Measurements from ENCODE around the gene NR3C2. TPM values are rescaled to one million over a fixed set of nuclear protein-coding genes. Genes with fewer than 3 reads are reported as not detected.

NR3C2 gene
- total RNA-seq, 1 donor from 2014 or later = 16.7 TPM

DNA sequence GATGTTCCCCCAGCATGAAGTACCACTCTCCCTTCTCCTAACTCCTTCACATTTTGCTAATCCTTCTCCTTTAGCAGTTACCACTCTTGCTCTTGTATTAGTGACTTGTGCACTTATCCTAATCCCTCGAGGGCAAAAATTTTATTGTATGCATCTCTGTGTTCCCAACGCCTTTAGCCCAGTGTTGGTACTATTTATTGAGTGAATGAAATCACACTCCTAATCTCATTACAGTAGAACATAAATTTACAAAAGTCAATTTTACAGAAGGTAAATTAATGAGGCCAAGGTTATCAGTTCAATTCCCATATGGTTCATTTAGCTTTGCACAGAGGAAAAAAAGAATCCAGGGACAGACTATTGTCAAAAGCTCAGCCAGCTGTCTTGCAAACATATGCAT lies 178.4 kb downstream of the NR3C2 start:
- H3K4me1 ChIP-seq (ENCODE audit: control insufficient read depth in 3 of 3, insufficient read depth in 3 of 3, low read length in 3 of 3) = peaks cover 1 to 4% (median 3%) of the 10 kb centered on the region in 3 donors
- H3K27ac ChIP-seq (ENCODE audit: low read depth, low read length) = no peak overlapping the region
- H3K9me3 ChIP-seq (ENCODE audit: control insufficient read depth in 3 of 3, low read length in 3 of 3) = no peaks in the 10 kb centered on the region
- no peak overlapping the region for H3K9ac ChIP-seq (ENCODE audit: low read depth in 1 of 3, low read length in 3 of 3)
- H3K4me3 ChIP-seq (ENCODE audit: low read length in 3 of 3) = no peak overlapping the region
- no peaks in the 10 kb centered on the region for H3K36me3 ChIP-seq (ENCODE audit: control insufficient read depth in 3 of 3, insufficient read depth in 3 of 3, low read length in 3 of 3)
- no peaks in the 10 kb centered on the region for H3K27me3 ChIP-seq (ENCODE audit: control insufficient read depth in 3 of 3, insufficient read depth in 3 of 3, low read length in 3 of 3)

DNA sequence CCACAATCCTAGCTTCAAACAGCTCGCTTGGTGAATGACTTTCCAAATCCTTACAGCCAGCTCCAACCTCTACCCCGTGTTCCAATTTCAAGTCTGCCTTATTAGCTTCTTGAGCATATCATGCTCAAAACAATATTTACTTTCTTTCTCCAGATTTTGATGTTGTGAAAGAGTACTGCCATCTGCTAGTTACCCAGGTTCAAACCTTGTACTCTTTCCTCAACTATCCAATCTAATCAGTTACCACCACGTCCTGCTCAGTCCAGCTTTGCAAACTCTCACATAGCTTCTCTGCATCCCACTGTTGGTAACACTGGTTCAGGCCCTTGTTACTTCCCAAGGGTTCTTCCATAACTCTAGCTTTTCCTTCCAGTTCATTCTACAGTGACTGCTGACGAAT lies 179.1 kb downstream of the NR3C2 start:
- no peaks in the 10 kb centered on the region for H3K36me3 ChIP-seq (ENCODE audit: control insufficient read depth in 3 of 3, insufficient read depth in 3 of 3, low read length in 3 of 3)

DNA sequence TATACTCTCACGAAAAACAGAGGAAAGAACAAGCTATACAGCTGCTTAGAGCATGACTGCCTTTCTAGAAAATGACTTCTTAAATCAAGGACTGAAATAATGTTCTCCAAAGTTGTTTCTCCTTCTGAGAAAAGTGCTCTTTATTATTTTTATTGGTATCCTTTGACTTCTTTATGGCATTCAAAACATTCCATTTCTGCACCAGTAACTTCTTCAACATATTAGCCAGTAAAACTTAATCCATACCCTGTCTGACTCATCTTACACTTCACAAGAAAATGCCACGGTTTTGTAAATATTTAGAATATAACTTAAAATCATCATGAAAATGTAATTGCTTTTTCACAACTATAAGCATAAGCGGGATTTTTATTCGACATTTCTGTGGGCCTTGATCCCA lies 180.4 kb downstream of the NR3C2 start:
- H3K9ac ChIP-seq (ENCODE audit: low read depth in 1 of 3, low read length in 3 of 3) = no peak overlapping the region
- H3K27ac ChIP-seq (ENCODE audit: low read depth, low read length) = no peak overlapping the region
- no peaks in the 10 kb centered on the region for H3K27me3 ChIP-seq (ENCODE audit: control insufficient read depth in 3 of 3, insufficient read depth in 3 of 3, low read length in 3 of 3)
- H3K4me3 ChIP-seq (ENCODE audit: low read length in 3 of 3) = no peak overlapping the region
- no peaks in the 10 kb centered on the region for H3K9me3 ChIP-seq (ENCODE audit: control insufficient read depth in 3 of 3, low read length in 3 of 3)
- no peaks in the 10 kb centered on the region for H3K36me3 ChIP-seq (ENCODE audit: control insufficient read depth in 3 of 3, insufficient read depth in 3 of 3, low read length in 3 of 3)
- peaks cover 5 to 10% (median 7%) of the 10 kb centered on the region in 3 donors for H3K4me1 ChIP-seq (ENCODE audit: control insufficient read depth in 3 of 3, insufficient read depth in 3 of 3, low read length in 3 of 3)

More for the DNA sequence above, 179.1 kb downstream of the NR3C2 start:
- H3K9ac ChIP-seq (ENCODE audit: low read depth in 1 of 3, low read length in 3 of 3) = no peak overlapping the region
- peaks cover 5 to 7% (median 6%) of the 10 kb centered on the region in 3 donors for H3K4me1 ChIP-seq (ENCODE audit: control insufficient read depth in 3 of 3, insufficient read depth in 3 of 3, low read length in 3 of 3)
- no peak overlapping the region for H3K27ac ChIP-seq (ENCODE audit: low read depth, low read length)
- H3K27me3 ChIP-seq (ENCODE audit: control insufficient read depth in 3 of 3, insufficient read depth in 3 of 3, low read length in 3 of 3) = no peaks in the 10 kb centered on the region
- H3K9me3 ChIP-seq (ENCODE audit: control insufficient read depth in 3 of 3, low read length in 3 of 3) = no peaks in the 10 kb centered on the region
- H3K4me3 ChIP-seq (ENCODE audit: low read length in 3 of 3) = no peak overlapping the region

DNA sequence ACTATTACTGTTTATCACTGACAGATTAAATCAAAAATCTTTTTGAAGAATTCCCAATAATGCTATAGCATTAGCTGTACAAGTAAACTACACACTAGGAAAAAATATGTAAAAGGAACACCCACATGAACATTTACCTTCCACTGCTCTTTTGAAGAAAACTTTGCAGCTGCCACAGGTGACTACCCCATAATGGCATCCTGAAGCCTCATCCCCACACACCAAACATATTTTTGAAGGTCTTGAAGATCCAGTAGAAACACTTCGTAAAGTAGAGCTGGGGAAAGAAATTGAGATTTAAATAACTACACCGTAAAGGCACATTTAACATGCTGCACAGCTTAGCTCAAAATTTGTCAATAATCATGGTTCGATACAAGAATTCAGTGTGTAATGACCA lies 182.4 kb downstream of the NR3C2 start:
- Histone ChIP-seq H3K36me3 (ENCODE audit: control insufficient read depth in 3 of 3, insufficient read depth in 3 of 3, low read length in 3 of 3) (no peaks in the 10 kb centered on the region), H3K9me3 (ENCODE audit: control insufficient read depth in 3 of 3, low read length in 3 of 3) (no peaks in the 10 kb centered on the region), H3K9ac (ENCODE audit: low read depth in 1 of 3, low read length in 3 of 3) (no peak overlapping the region), H3K4me1 (ENCODE audit: control insufficient read depth in 3 of 3, insufficient read depth in 3 of 3, low read length in 3 of 3) (peaks cover 5 to 10% (median 7%) of the 10 kb centered on the region in 3 donors), H3K27ac (ENCODE audit: low read depth, low read length) (no peak overlapping the region), H3K27me3 (ENCODE audit: control insufficient read depth in 3 of 3, insufficient read depth in 3 of 3, low read length in 3 of 3) (no peaks in the 10 kb centered on the region), H3K4me3 (ENCODE audit: low read length in 3 of 3) (no peak overlapping the region)

DNA sequence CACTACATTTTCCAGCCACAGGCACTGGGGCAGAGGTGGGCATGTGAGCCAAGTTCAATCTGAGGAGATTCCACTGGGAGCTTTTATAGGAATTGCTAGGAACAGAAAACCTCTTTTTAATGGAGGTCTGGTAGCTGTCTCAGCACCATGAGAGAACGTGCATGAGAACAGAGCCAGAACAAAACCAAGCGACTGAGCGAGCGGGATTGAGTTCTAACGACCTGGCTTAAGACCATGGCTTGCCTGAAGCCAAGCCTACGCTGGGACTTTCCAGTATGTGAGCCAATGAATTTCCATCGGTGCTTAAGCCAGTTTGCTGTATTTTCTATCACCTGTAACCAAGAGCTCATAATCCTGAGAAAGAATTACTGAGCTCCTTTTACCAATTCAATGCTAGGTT lies 183.7 kb downstream of the NR3C2 start:
- Histone ChIP-seq H3K9me3 (ENCODE audit: control insufficient read depth in 3 of 3, low read length in 3 of 3) (no peaks in the 10 kb centered on the region), H3K9ac (ENCODE audit: low read depth in 1 of 3, low read length in 3 of 3) (no peak overlapping the region), H3K27ac (ENCODE audit: low read depth, low read length) (no peak overlapping the region), H3K4me3 (ENCODE audit: low read length in 3 of 3) (peak overlapping the region in 1 of 3 donors; percentile 15), H3K4me1 (ENCODE audit: control insufficient read depth in 3 of 3, insufficient read depth in 3 of 3, low read length in 3 of 3) (peaks cover 5 to 10% (median 7%) of the 10 kb centered on the region in 3 donors), H3K36me3 (ENCODE audit: control insufficient read depth in 3 of 3, insufficient read depth in 3 of 3, low read length in 3 of 3) (no peaks in the 10 kb centered on the region), H3K27me3 (ENCODE audit: control insufficient read depth in 3 of 3, insufficient read depth in 3 of 3, low read length in 3 of 3) (no peaks in the 10 kb centered on the region)

DNA sequence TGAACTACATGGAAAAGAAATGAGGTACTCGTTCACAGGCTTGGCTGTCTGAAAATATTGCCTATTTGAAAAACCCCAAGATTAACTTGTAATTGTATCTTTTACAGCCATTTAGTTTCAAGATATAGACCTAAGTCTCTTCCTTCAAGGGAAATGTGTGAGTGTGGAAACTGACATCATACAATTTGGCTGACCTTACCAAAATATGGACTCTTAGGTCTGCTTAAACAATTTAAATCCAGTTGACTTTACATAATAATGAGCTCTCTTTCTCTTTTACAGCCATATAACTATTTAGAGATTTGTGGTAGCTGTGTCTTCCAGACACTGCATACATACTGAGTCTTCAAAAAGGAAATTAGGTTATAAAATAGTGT lies 186.9 kb downstream of the NR3C2 start:
- Histone ChIP-seq H3K27ac (ENCODE audit: low read depth, low read length) (no peak overlapping the region), H3K4me3 (ENCODE audit: low read length in 3 of 3) (no peak overlapping the region), H3K36me3 (ENCODE audit: control insufficient read depth in 3 of 3, insufficient read depth in 3 of 3, low read length in 3 of 3) (no peaks in the 10 kb centered on the region), H3K27me3 (ENCODE audit: control insufficient read depth in 3 of 3, insufficient read depth in 3 of 3, low read length in 3 of 3) (no peaks in the 10 kb centered on the region), H3K4me1 (ENCODE audit: control insufficient read depth in 3 of 3, insufficient read depth in 3 of 3, low read length in 3 of 3) (peaks cover 7 to 10% (median 10%) of the 10 kb centered on the region in 3 donors), H3K9me3 (ENCODE audit: control insufficient read depth in 3 of 3, low read length in 3 of 3) (no peaks in the 10 kb centered on the region), H3K9ac (ENCODE audit: low read depth in 1 of 3, low read length in 3 of 3) (no peak overlapping the region)

DNA sequence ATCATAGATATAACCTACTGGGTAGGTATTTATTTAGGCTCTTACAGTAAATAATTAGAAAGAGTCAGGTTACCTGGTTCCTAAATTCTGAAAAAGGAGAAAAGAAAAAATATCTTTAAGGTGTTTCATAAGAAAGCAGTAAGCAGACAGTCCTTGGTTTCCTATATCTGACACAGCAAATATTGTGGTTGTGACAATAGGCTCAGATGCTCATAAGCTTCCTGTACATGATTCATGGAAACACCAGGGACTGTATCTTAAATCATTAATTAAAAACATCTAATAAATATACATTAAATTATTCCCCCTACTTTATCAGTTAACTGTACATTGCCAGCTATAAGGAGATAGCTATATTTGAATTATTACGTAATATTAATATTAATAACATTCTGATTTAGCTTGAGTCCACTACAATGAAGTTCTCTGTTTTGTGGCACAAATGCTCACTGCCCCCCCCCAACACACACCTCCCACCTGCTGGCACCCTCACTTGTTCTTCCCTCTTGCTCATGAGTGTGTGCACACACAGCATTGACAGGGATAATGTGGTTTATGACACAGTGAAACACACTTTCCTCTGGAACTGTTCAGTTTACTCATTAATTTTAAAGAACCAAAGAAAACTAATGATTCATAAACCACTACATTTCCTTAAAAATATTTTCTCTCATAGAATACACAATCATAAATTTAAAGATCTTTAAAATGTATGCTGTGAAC lies 187.4 kb downstream of the NR3C2 start:
- Histone ChIP-seq H3K27me3 (ENCODE audit: control insufficient read depth in 3 of 3, insufficient read depth in 3 of 3, low read length in 3 of 3) (no peaks in the 10 kb centered on the region), H3K9ac (ENCODE audit: low read depth in 1 of 3, low read length in 3 of 3) (no peak overlapping the region), H3K9me3 (ENCODE audit: control insufficient read depth in 3 of 3, low read length in 3 of 3) (no peaks in the 10 kb centered on the region), H3K36me3 (ENCODE audit: control insufficient read depth in 3 of 3, insufficient read depth in 3 of 3, low read length in 3 of 3) (no peaks in the 10 kb centered on the region), H3K4me3 (ENCODE audit: low read length in 3 of 3) (no peak overlapping the region), H3K27ac (ENCODE audit: low read depth, low read length) (no peak overlapping the region), H3K4me1 (ENCODE audit: control insufficient read depth in 3 of 3, insufficient read depth in 3 of 3, low read length in 3 of 3) (peaks cover 7 to 10% (median 10%) of the 10 kb centered on the region in 3 donors)

DNA sequence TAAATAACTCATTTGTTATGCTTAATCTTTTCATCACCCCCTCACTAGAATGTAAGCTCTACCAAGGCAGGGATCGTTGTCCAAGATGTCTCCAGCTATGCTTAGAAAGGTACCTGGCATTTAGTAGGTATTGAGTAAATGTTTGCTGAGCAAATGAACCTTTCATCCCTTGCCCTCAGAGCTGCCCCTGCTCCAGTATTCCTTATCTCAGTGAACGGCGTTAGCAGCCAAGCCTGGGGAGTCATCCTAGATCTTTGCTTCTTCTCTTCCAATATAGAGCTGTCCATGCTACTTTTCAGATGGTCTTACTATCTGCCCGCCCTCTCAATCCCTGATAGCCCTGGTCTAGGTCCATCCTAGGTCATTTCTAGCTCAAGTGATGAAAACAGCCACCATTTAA lies 188.4 kb downstream of the NR3C2 start:
- Histone ChIP-seq H3K4me3 (ENCODE audit: low read length in 3 of 3) (no peak overlapping the region), H3K9ac (ENCODE audit: low read depth in 1 of 3, low read length in 3 of 3) (no peak overlapping the region), H3K9me3 (ENCODE audit: control insufficient read depth in 3 of 3, low read length in 3 of 3) (no peaks in the 10 kb centered on the region), H3K4me1 (ENCODE audit: control insufficient read depth in 3 of 3, insufficient read depth in 3 of 3, low read length in 3 of 3) (peaks cover 4 to 8% (median 6%) of the 10 kb centered on the region in 3 donors), H3K27me3 (ENCODE audit: control insufficient read depth in 3 of 3, insufficient read depth in 3 of 3, low read length in 3 of 3) (no peaks in the 10 kb centered on the region), H3K27ac (ENCODE audit: low read depth, low read length) (no peak overlapping the region), H3K36me3 (ENCODE audit: control insufficient read depth in 3 of 3, insufficient read depth in 3 of 3, low read length in 3 of 3) (no peaks in the 10 kb centered on the region)

DNA sequence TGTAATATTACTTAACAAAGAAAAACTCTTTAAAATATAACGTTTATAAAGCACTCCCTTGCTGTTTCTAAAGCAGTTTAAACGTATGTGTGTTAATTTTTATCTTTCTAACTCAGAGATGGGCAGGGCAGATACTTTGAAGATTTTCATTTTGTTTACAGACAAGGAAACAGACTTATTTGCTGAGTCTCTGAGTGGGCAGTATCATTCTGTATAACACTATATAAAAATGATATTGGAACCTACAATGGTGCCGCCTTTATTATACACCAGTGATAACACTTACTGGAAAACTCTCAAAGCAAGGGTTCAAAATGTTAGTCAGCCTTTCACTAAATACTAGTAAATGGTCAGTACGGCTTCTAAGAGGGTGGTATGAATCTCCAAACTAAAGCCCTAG lies 193.4 kb downstream of the NR3C2 start:
- H3K36me3 ChIP-seq (ENCODE audit: control insufficient read depth in 3 of 3, insufficient read depth in 3 of 3, low read length in 3 of 3) = no peaks in the 10 kb centered on the region
- H3K4me3 ChIP-seq (ENCODE audit: low read length in 3 of 3) = no peak overlapping the region
- H3K27me3 ChIP-seq (ENCODE audit: control insufficient read depth in 3 of 3, insufficient read depth in 3 of 3, low read length in 3 of 3) = no peaks in the 10 kb centered on the region
- no peak overlapping the region for H3K9ac ChIP-seq (ENCODE audit: low read depth in 1 of 3, low read length in 3 of 3)
- H3K4me1 ChIP-seq (ENCODE audit: control insufficient read depth in 3 of 3, insufficient read depth in 3 of 3, low read length in 3 of 3) = peaks cover 0 to 5% (median 0%) of the 10 kb centered on the region in 3 donors
- no peaks in the 10 kb centered on the region for H3K9me3 ChIP-seq (ENCODE audit: control insufficient read depth in 3 of 3, low read length in 3 of 3)
- no peak overlapping the region for H3K27ac ChIP-seq (ENCODE audit: low read depth, low read length)

DNA sequence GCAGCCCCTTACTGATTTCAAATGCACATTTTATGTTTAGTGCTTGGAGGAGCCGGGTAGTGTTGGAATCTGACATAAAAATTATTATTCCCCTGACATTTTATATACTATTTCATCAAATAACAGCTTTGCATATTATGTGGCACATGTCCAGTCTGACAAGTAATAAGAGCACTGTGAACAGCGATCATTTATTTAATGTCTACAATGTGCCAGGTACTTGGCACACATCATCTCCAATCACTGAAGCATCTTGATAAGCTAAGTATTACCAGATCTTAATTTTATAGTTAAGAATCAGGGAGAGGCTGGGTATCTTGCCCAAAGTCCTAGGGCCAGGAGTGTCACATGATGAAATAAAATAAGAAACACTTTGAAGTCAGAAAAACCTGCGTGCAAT lies 197.2 kb downstream of the NR3C2 start:
- no peak overlapping the region for H3K9ac ChIP-seq (ENCODE audit: low read depth in 1 of 3, low read length in 3 of 3)
- no peaks in the 10 kb centered on the region for H3K4me1 ChIP-seq (ENCODE audit: control insufficient read depth in 3 of 3, insufficient read depth in 3 of 3, low read length in 3 of 3)
- H3K27ac ChIP-seq (ENCODE audit: low read depth, low read length) = no peak overlapping the region
- no peaks in the 10 kb centered on the region for H3K36me3 ChIP-seq (ENCODE audit: control insufficient read depth in 3 of 3, insufficient read depth in 3 of 3, low read length in 3 of 3)
- H3K27me3 ChIP-seq (ENCODE audit: control insufficient read depth in 3 of 3, insufficient read depth in 3 of 3, low read length in 3 of 3) = no peaks in the 10 kb centered on the region
- H3K4me3 ChIP-seq (ENCODE audit: low read length in 3 of 3) = no peak overlapping the region
- no peaks in the 10 kb centered on the region for H3K9me3 ChIP-seq (ENCODE audit: control insufficient read depth in 3 of 3, low read length in 3 of 3)

Data from skeletal muscle tissue (tissue), 4 donors.